Cardiac septum (tissue), 1 donor: ENCODE data around the gene TMEM116. TPM values are rescaled to one million over a fixed set of nuclear protein-coding genes. Genes with fewer than 3 reads are reported as not detected.
"Not testable (repeated sequence)": the region's sequence is repeated elsewhere in the genome, so short reads cannot be mapped to it uniquely, and the experiment has no call there.

ENCODE experiments used
- DNase-seq: peaks from one replicate; pipeline ENCODE4 v3.0.0-alpha.2; 2020; ENCODE audit warnings: low spot score
- intact Hi-C: fragments of 100-400 bp; cut with DNase I; formaldehyde crosslinking; loops from one replicate; pipeline ENCODE4 v1.14.0; 2022
- long read RNA-seq: library from polyadenylated mRNA; unstranded; transcript quantifications from one replicate; pipeline ENCODE4 v2.0.0, GENCODE V29; 2021
- total RNA-seq: library from RNA; stranded (reverse); fragmentation: NEBNext Ultra II Directional; extraction: Animal tissue kit (Norgen Biotek cat#: 25700); gene quantifications from one replicate; pipeline ENCODE4 v1.2.1, GENCODE V29; 2021
- donor health status: DM: no; HTN: no; CAD: no.

TMEM116 gene
- total RNA-seq: 32.2 TPM
- long read RNA-seq, partial matches to known transcripts: 2 of 19 reads
- long read RNA-seq, other reads (novel, unspliced or antisense): 16 of 19 reads

GRCh38 chr12:112012775-112013600 is at the start of gene TMEM116, which contains the start of gene ERP29:
Gene TMEM116, minus strand, starts transcription at chr12:112013165. Its CDS starts 7,895 bp downstream, at chr12:112005270.
Gene ERP29, plus strand, starts transcription at chr12:112013426. Its CDS starts 40 bp downstream, at chr12:112013466.
- DNase-seq: peak; percentile 100
- intact Hi-C loops: loop anchor here (2.0 to 5.0 kb wide), 2 partner anchors 66 to 170 kb away; partner anchors contain the start of gene MAPKAPK5

- intact Hi-C loops: no loop called here
- DNase-seq: no peak
Measured at GRCh38 chr12:112061137-112061536, 48.2 kb upstream of the TMEM116 start.

- DNase-seq: no peak
- intact Hi-C loops: no loop called here
Measured at GRCh38 chr12:112049351-112049750, 36.4 kb upstream of the TMEM116 start.

GRCh38 chr12:112046003-112046402 is 33.0 kb upstream of the TMEM116 start:
- DNase-seq: no peak
- intact Hi-C loops: no loop called here

GRCh38 chr12:112036614-112037013 is 23.6 kb upstream of the TMEM116 start:
- DNase-seq, intact Hi-C loops: not testable (repeated sequence)

- no peak for DNase-seq
- intact Hi-C loops: no loop called here
Measured at GRCh38 chr12:112035219-112035785, 22.3 kb upstream of the TMEM116 start.

- no peak for DNase-seq
- intact Hi-C loops: no loop called here
Measured at GRCh38 chr12:112032292-112032691, 19.3 kb upstream of the TMEM116 start.

- DNase-seq: no peak
- intact Hi-C loops: no loop called here
Measured at GRCh38 chr12:112031472-112031871, 18.5 kb upstream of the TMEM116 start.

GRCh38 chr12:112029301-112029700 is 16.3 kb upstream of the TMEM116 start:
- intact Hi-C loops: no loop called here
- no peak for DNase-seq

- DNase-seq: no peak
- intact Hi-C loops: no loop called here
Measured at GRCh38 chr12:112025808-112026375, 12.9 kb upstream of the TMEM116 start.

GRCh38 chr12:112023759-112024396 is 10.9 kb upstream of the TMEM116 start:
- DNase-seq: no peak
- intact Hi-C loops: no loop called here

- DNase-seq: no peak
- intact Hi-C loops: no loop called here
Measured at GRCh38 chr12:112022241-112023016, 9.5 kb upstream of the TMEM116 start.

GRCh38 chr12:112020947-112021457 is 8.0 kb upstream of the TMEM116 start:
- no peak for DNase-seq
- intact Hi-C loops: no loop called here

- no peak for DNase-seq
- intact Hi-C loops: no loop called here
Measured at GRCh38 chr12:112018571-112019237, 5.7 kb upstream of the TMEM116 start.

- no peak for DNase-seq
- intact Hi-C loops: no loop called here
Measured at GRCh38 chr12:112017041-112017440, 4.1 kb upstream of the TMEM116 start.

GRCh38 chr12:112015938-112016337 is 3.0 kb upstream of the TMEM116 start:
- intact Hi-C loops: no loop called here
- DNase-seq: no peak

- no peak for DNase-seq
- intact Hi-C loops: loop anchor here (2.0 to 5.0 kb wide), 2 partner anchors 67 to 171 kb away; partner anchors contain the start of gene MAPKAPK5
Measured at GRCh38 chr12:112013601-112014402, 837 bp upstream of the TMEM116 start.

- DNase-seq: no peak
- intact Hi-C loops: loop anchor here (2.0 to 5.0 kb wide), 2 partner anchors 64 to 169 kb away; partner anchors contain the start of gene MAPKAPK5
Measured at GRCh38 chr12:112011685-112012084, 1.3 kb downstream of the TMEM116 start.
